ENCODE measurements around the gene GNAQ.

DNA sequence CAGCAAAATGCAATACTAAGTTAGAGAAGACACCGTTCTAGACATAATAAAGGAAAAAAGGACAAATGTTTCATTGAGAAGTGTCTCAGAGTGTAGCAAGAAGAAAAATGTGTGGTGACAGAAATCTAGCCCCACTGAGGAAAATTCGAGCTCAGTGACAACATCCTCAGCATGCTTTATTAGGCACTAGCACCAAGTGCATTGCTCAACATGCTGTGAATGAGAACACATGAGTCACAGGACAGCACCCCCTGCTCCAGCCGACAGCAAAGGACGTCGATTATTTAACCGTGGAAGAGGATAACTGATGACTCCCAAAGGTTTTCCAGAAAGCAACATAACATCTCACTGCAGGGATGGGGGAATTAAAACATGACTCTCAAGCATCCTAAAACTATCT, 182.7 kb downstream of the GNAQ start:
- TF ChIP-seq POLR2AphosphoS5 (IDR thresholded peaks at IDR 0.05; ENCODE audit: low read depth, low read length) = no peak
- TF ChIP-seq, protein P1, sequence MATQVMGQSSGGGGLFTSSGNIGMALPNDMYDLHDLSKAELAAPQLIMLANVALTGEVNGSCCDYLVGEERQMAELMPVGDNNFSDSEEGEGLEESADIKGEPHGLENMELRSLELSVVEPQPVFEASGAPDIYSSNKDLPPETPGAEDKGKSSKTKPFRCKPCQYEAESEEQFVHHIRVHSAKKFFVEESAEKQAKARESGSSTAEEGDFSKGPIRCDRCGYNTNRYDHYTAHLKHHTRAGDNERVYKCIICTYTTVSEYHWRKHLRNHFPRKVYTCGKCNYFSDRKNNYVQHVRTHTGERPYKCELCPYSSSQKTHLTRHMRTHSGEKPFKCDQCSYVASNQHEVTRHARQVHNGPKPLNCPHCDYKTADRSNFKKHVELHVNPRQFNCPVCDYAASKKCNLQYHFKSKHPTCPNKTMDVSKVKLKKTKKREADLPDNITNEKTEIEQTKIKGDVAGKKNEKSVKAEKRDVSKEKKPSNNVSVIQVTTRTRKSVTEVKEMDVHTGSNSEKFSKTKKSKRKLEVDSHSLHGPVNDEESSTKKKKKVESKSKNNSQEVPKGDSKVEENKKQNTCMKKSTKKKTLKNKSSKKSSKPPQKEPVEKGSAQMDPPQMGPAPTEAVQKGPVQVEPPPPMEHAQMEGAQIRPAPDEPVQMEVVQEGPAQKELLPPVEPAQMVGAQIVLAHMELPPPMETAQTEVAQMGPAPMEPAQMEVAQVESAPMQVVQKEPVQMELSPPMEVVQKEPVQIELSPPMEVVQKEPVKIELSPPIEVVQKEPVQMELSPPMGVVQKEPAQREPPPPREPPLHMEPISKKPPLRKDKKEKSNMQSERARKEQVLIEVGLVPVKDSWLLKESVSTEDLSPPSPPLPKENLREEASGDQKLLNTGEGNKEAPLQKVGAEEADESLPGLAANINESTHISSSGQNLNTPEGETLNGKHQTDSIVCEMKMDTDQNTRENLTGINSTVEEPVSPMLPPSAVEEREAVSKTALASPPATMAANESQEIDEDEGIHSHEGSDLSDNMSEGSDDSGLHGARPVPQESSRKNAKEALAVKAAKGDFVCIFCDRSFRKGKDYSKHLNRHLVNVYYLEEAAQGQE (IDR thresholded peaks at IDR 0.05; ENCODE audit: insufficient read depth in 1 of 2, low read depth in 2 of 2, low read length in 2 of 2) = no peak
- TF ChIP-seq FOXP2 (optimal IDR thresholded peaks at IDR 0.05; ENCODE audit: borderline replicate concordance, extremely low read depth, extremely low read length, insufficient read depth) = no peak
- no peak for TF ChIP-seq SIN3A (IDR thresholded peaks at IDR 0.05; ENCODE audit: borderline replicate concordance, insufficient read depth, low read length)

Measured in PFSK-1 (cell line).